Ectodermal cell (in vitro differentiated cells): ENCODE data around the gene ETV6.

Source experiments
- H3K27ac ChIP-seq: 2 replicates; pipeline ENCODE4 v1.7.0; 2013; ENCODE audit warnings: mild to moderate bottlenecking, low read depth, low read length; ENCODE audit not compliant: insufficient read depth, poor library complexity, severe bottlenecking
- H3K27me3 ChIP-seq: 2 replicates; pipeline ENCODE4 v1.7.0; 2013; ENCODE audit warnings: mild to moderate bottlenecking, low read length; ENCODE audit not compliant: insufficient read depth, control insufficient read depth, poor library complexity, severe bottlenecking
- H3K36me3 ChIP-seq: one replicate; pipeline ENCODE4 v1.7.0; 2013; ENCODE audit warnings: low read length; ENCODE audit not compliant: control insufficient read depth, insufficient read depth
- H3K4me1 ChIP-seq: one replicate; pipeline ENCODE4 v1.7.0; 2013; ENCODE audit warnings: low read length; ENCODE audit not compliant: control insufficient read depth, insufficient read depth
- H3K4me3 ChIP-seq: 2 replicates; pipeline ENCODE4 v1.7.0; 2013; ENCODE audit warnings: low read depth, low read length, control low read depth; ENCODE audit not compliant: insufficient read depth
- H3K9me3 ChIP-seq: 2 replicates; pipeline ENCODE4 v1.7.0; 2013; ENCODE audit warnings: mild to moderate bottlenecking, low read length, moderate library complexity; ENCODE audit not compliant: control insufficient read depth
- WGBS, 2 experiments: methylation state at CpG; one replicate each; pipeline ENCODE4 v1.1.7; 2013; ENCODE audit warnings: missing lambda C conversion rate in 2 of 2; 5-methylcytosine and 5-hydroxymethylcytosine counted together

ETV6 gene

DNA sequence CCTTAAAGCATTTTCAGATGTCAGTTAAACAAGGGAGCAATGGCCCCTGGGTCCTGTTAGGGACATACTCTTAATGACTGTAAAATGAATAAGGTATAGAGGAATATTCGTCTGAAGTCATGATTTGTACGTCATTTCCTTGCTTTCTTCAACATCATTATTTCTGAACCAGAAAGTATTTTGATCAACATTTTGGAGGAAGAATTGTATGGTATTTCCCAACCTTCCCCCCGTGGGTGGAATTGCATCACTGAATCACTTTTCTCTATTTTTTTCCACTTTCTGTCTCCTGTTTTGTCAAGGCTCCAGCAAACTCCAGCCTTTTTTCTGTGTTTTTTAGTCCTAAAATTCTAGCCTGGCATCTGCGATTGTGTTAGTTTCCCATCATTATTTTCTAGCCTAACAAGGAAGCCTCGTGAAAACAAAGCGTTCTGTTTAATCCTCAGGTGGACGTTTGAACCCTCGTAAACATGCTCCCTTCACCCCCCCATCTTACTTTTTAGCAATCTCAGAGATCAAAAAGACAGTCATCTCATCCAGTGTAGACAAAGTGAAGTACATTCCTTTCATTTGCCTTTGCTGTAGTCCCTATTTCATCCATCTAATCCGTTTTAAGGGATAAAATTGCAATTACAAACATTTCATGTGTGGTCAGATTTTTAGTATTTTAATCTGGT, 62.3 kb downstream of the ETV6 start:
- H3K27ac ChIP-seq = no peak overlapping the region
- no peak overlapping the region for H3K4me3 ChIP-seq

GRCh38 chr12:11712491-11712890, 63.0 kb downstream of the ETV6 start:
- Histone ChIP-seq H3K27me3 (no peaks in the 10 kb centered on the region), H3K9me3 (no peaks in the 10 kb centered on the region), H3K36me3 (no peaks in the 10 kb centered on the region), H3K4me1 (no peaks in the 10 kb centered on the region), H3K4me3 (no peak overlapping the region), H3K27ac (no peak overlapping the region)
- 95 to 96% methylated on average over 6 of the region's 6 CpGs for WGBS, 2 experiments

More for the DNA sequence above, 62.3 kb downstream of the ETV6 start:
- Histone ChIP-seq H3K9me3 (no peaks in the 10 kb centered on the region), H3K27me3 (no peaks in the 10 kb centered on the region), H3K4me1 (no peaks in the 10 kb centered on the region), H3K36me3 (no peaks in the 10 kb centered on the region)
- 94% methylated on average over 9 of the region's 9 CpGs for WGBS, 2 experiments

- Histone ChIP-seq H3K4me3 (no peak overlapping the region), H3K9me3 (no peaks in the 10 kb centered on the region), H3K36me3 (no peaks in the 10 kb centered on the region), H3K4me1 (no peaks in the 10 kb centered on the region), H3K27me3 (no peaks in the 10 kb centered on the region), H3K27ac (no peak overlapping the region)
- WGBS, 2 experiments = 96 to 99% methylated on average over 4 of the region's 4 CpGs
Measured at GRCh38 chr12:11713202-11713601, 63.7 kb downstream of the ETV6 start.

GRCh38 chr12:11714626-11715025, 65.2 kb downstream of the ETV6 start:
- H3K4me1 ChIP-seq = peaks cover 9% of the 10 kb centered on the region

DNA sequence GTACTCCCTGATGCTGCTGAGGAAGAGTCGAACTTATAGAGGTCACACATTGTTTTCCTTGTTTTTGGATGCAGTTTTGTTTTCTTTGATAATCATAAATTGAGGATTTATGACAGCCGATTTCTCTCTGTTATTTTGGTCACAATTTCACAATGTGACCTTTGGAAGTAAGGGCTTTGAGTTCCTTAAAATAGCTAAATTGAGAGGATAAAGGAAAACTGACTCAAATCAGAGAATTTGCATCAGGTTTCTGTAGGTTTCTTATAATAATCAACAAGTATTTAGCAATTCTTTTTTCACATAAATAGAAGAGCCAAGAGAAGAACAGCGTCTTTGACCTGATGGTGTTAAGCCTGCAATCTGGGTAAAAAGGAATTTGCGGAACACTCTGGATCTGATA, 66.1 kb downstream of the ETV6 start:
- Histone ChIP-seq H3K9me3 (no peaks in the 10 kb centered on the region), H3K27ac (no peak overlapping the region), H3K27me3 (no peaks in the 10 kb centered on the region), H3K36me3 (no peaks in the 10 kb centered on the region), H3K4me3 (no peak overlapping the region), H3K4me1 (peaks cover 9% of the 10 kb centered on the region)
- WGBS, 2 experiments = 93 to 95% methylated on average over 4 of the region's 4 CpGs

More at GRCh38 chr12:11714626-11715025, 65.2 kb downstream of the ETV6 start:
- 94 to 95% methylated on average over 5 of the region's 5 CpGs for WGBS, 2 experiments
- no peaks in the 10 kb centered on the region for H3K27me3 ChIP-seq
- H3K36me3 ChIP-seq = no peaks in the 10 kb centered on the region
- no peaks in the 10 kb centered on the region for H3K9me3 ChIP-seq
- no peak overlapping the region for H3K27ac ChIP-seq
- H3K4me3 ChIP-seq = no peak overlapping the region

DNA sequence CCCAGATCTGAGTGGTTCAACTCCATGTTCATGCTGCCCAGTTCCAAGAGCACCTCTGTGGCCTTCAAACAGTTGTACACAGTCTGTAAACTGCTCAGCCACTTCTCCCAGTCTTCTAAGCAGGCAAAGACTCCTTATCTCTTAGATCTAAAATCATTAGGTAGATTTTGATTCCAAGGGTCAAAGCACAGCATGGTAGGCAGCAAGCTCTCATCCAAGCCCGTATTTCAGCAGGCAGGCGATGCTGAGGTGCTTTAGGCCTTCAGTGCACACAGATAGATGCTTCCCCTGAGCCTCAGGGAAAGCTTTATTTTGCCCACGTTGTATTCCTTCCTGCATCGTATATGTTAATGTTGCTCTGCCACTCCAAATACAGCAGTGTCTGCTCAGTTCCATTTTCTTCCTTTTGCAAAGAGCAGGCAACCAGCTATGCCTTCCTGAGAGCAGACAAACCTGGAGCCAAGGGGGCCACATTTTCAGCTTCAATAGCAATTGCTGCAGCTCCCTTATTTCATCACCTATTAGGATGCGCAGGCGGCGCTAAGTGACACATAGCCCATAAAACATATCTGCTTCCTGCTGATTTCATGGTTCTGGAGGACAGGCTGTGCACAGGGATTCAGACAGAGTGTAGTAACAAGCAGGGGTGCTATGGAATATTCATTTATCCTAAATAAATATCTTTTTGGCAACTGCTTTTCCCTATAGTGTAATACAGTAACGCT, 67.5 kb downstream of the ETV6 start:
- Histone ChIP-seq H3K4me3 (no peak overlapping the region), H3K4me1 (peaks cover 9% of the 10 kb centered on the region), H3K27me3 (no peaks in the 10 kb centered on the region), H3K9me3 (no peaks in the 10 kb centered on the region), H3K36me3 (no peaks in the 10 kb centered on the region), H3K27ac (no peak overlapping the region)
- 91 to 95% methylated on average over 8 of the region's 8 CpGs for WGBS, 2 experiments

GRCh38 chr12:11717519-11717961, 68.1 kb downstream of the ETV6 start:
- Histone ChIP-seq H3K27ac (no peak overlapping the region), H3K36me3 (no peaks in the 10 kb centered on the region), H3K27me3 (no peaks in the 10 kb centered on the region), H3K9me3 (no peaks in the 10 kb centered on the region), H3K4me1 (peaks cover 9% of the 10 kb centered on the region), H3K4me3 (no peak overlapping the region)
- WGBS, 2 experiments = 95 to 96% methylated on average over 7 to 8 of the region's 8 CpGs

- Histone ChIP-seq H3K4me3 (no peak overlapping the region), H3K4me1 (peaks cover 9% of the 10 kb centered on the region), H3K9me3 (no peaks in the 10 kb centered on the region), H3K27ac (no peak overlapping the region), H3K27me3 (no peaks in the 10 kb centered on the region), H3K36me3 (no peaks in the 10 kb centered on the region)
- 93 to 98% methylated on average over 3 of the region's 3 CpGs for WGBS, 2 experiments
Measured at GRCh38 chr12:11718105-11718504, 68.6 kb downstream of the ETV6 start.

DNA sequence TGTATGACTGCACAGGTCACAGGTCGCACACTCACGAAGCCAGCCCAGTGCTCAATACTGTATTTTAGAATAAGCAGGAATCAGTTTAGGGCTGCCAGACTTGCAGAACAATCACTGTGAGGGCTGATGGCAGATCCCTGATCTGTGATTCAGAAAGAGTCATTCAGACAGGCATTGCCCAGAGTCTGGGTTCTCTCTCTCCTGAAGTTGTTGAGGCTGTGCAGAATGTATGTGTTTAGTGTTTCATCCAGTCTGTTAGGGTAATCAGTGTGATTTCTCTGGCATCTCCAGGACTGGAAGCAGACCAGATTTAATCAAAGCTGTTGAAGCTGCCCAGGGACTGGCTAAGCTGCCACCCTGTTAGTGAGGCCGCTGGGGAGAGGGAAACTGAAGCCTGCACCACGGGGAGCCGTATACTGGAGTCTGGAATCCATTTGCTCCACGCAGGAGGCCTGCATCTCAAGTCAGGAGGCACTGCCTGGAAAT, 69.3 kb downstream of the ETV6 start:
- H3K4me3 ChIP-seq = no peak overlapping the region
- no peak overlapping the region for H3K27ac ChIP-seq
- H3K9me3 ChIP-seq = no peaks in the 10 kb centered on the region
- peaks cover 14% of the 10 kb centered on the region for H3K4me1 ChIP-seq
- H3K36me3 ChIP-seq = no peaks in the 10 kb centered on the region
- 65 to 66% methylated on average over 6 of the region's 6 CpGs for WGBS, 2 experiments
- no peaks in the 10 kb centered on the region for H3K27me3 ChIP-seq

DNA sequence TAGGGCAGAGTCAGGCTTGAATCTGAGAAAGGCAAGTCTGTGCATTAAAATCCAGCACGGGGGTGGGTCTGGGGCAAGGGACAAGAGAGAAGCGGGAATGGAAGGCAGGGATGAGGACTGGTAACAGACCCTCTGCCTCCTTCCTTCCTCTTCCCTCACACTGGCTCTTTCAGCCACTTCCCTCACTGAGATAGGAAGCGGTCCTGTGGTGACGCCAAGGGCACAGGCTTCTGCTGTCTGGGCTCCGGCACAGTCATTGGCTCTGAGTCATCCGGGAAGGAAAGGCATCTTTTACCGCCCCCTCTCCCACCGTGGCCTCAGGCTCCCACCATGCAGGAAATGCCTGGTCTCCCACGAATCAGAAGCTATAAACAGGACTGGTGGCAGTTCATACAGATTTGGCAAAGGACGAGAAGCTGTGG, 70.2 kb downstream of the ETV6 start:
- Histone ChIP-seq H3K27me3 (no peaks in the 10 kb centered on the region), H3K27ac (no peak overlapping the region), H3K9me3 (no peaks in the 10 kb centered on the region), H3K4me1 (peaks cover 18% of the 10 kb centered on the region), H3K36me3 (no peaks in the 10 kb centered on the region), H3K4me3 (no peak overlapping the region)
- WGBS, 2 experiments = 68 to 72% methylated on average over 10 of the region's 10 CpGs
